ENCODE measurements around the gene PADI2. TPM values are rescaled to one million over a fixed set of nuclear protein-coding genes. Genes with fewer than 3 reads are reported as not detected.

Gene PADI2
- total RNA-seq, 2 experiments from 2014 or later: 0.08 TPM; not detected in 1

DNA sequence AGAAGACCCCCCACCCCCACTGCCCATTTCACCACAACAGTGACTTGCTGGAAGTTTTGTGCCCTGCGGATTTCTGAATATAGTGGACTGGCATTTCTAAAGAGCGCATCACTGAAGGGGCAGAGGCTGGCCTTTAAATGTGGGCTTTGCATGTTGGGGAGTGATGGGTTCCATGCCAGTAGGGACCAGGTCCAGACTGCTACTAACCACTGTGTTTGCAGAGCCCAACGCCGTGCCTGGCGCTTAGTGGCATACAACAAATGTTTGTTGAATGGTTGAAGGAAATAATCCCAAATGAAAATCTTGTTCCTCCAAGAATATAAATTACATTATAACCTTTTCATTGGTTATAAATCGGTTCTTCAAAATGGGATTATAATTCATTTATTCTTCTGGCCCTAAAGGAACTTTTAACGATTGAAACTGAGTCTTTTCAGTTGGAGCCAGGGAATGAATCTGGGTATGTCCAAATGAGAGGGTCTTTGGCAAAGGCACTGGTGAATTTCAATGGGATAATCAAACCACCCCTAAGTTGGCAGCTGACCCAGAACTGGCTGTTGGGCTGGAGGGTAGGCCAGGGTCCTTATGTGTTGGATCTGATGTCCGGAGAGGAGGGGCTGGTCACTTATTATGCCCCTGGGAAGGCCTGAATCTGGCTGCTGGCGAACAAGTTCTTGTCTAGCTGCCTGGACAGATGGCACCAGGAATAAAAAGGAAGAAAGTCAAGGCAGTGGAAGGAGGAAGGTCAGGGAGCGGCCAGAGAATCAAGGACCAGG is 51.6 kb downstream of the PADI2 start:
- BruUV-seq (replicated peaks): no TSS peak
- no peak for TF ChIP-seq EZH2phosphoT487 (IDR thresholded peaks at IDR 0.05; ENCODE audit: borderline replicate concordance, low read depth, low read length)
- TF ChIP-seq, protein P1, sequence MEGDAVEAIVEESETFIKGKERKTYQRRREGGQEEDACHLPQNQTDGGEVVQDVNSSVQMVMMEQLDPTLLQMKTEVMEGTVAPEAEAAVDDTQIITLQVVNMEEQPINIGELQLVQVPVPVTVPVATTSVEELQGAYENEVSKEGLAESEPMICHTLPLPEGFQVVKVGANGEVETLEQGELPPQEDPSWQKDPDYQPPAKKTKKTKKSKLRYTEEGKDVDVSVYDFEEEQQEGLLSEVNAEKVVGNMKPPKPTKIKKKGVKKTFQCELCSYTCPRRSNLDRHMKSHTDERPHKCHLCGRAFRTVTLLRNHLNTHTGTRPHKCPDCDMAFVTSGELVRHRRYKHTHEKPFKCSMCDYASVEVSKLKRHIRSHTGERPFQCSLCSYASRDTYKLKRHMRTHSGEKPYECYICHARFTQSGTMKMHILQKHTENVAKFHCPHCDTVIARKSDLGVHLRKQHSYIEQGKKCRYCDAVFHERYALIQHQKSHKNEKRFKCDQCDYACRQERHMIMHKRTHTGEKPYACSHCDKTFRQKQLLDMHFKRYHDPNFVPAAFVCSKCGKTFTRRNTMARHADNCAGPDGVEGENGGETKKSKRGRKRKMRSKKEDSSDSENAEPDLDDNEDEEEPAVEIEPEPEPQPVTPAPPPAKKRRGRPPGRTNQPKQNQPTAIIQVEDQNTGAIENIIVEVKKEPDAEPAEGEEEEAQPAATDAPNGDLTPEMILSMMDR (conservative IDR thresholded peaks at IDR 0.05; ENCODE audit: low read length): no peak

GRCh38 chr1:17067069-17067426 is 52.2 kb downstream of the PADI2 start:
- Histone ChIP-seq H2AFZ (ENCODE audit: low read length) (no peak overlapping the region), H3K79me2 (ENCODE audit: insufficient read depth, low read depth, low read length) (no peaks in the 10 kb centered on the region), H3K9me3 (ENCODE audit: low read length) (peaks cover 9% of the 10 kb centered on the region; the same call in 1 of the 2 replicates), H4K20me1 (ENCODE audit: insufficient read depth, low read length) (no peaks in the 10 kb centered on the region), H3K36me3 (ENCODE audit: insufficient read depth, low read length) (no peaks in the 10 kb centered on the region), H3K4me2 (ENCODE audit: low read length) (no peak overlapping the region), H3K27ac (ENCODE audit: low read depth, low read length, poor library complexity, severe bottlenecking) (no peak overlapping the region), H3K4me1 (ENCODE audit: insufficient read depth, low read length, poor library complexity, severe bottlenecking) (peaks cover 5% of the 10 kb centered on the region), H3K4me3 (ENCODE audit: low read depth, low read length, poor library complexity, severe bottlenecking) (no peak overlapping the region), H3K9me2 (ENCODE audit: insufficient read depth, low read length) (no peaks in the 10 kb centered on the region)
- BruUV-seq (replicated peaks): no TSS peak
- intact Hi-C loops (cut with micrococcal nuclease; ENCODE audit: unreplicated experiment): no loop called here
- TF ChIP-seq, protein P1 (conservative IDR thresholded peaks at IDR 0.05; ENCODE audit: low read length): no peak
- no peak for TF ChIP-seq EZH2phosphoT487 (IDR thresholded peaks at IDR 0.05; ENCODE audit: borderline replicate concordance, low read depth, low read length)
- CTCF ChIA-PET (ENCODE audit: unreplicated experiment): no interaction called here
- no peak for DNase-seq (ENCODE audit: low spot score)
- POLR2A ChIA-PET: interaction anchor here (0.7 kb wide), 1 partner anchor 897 kb away, joined by 3 read pairs; no protein-coding TSS in a partner anchor

More for the DNA sequence above, 51.6 kb downstream of the PADI2 start:
- POLR2A ChIA-PET: no interaction called here
- H3K9me3 ChIP-seq (ENCODE audit: low read length): peaks cover 9% of the 10 kb centered on the region; the same call in 1 of the 2 replicates
- H3K4me2 ChIP-seq (ENCODE audit: low read length): no peak overlapping the region
- intact Hi-C loops (cut with micrococcal nuclease; ENCODE audit: unreplicated experiment): no loop called here
- H3K4me1 ChIP-seq (ENCODE audit: insufficient read depth, low read length, poor library complexity, severe bottlenecking): peaks cover 5% of the 10 kb centered on the region
- H3K27ac ChIP-seq (ENCODE audit: low read depth, low read length, poor library complexity, severe bottlenecking): no peak overlapping the region
- H3K79me2 ChIP-seq (ENCODE audit: insufficient read depth, low read depth, low read length): no peaks in the 10 kb centered on the region
- CTCF ChIA-PET (ENCODE audit: unreplicated experiment): no interaction called here
- H3K36me3 ChIP-seq (ENCODE audit: insufficient read depth, low read length): no peaks in the 10 kb centered on the region
- H3K4me3 ChIP-seq (ENCODE audit: low read depth, low read length, poor library complexity, severe bottlenecking): no peak overlapping the region
- no peak for DNase-seq (ENCODE audit: low spot score)
- H2AFZ ChIP-seq (ENCODE audit: low read length): no peak overlapping the region
- H3K9me2 ChIP-seq (ENCODE audit: insufficient read depth, low read length): no peaks in the 10 kb centered on the region
- no peaks in the 10 kb centered on the region for H4K20me1 ChIP-seq (ENCODE audit: insufficient read depth, low read length)

Measured in OCI-LY7 (cell line).